ENCODE measurements around the gene PCDHGB5. TPM values are rescaled to one million over a fixed set of nuclear protein-coding genes. Genes with fewer than 3 reads are reported as not detected.

Gene PCDHGB5
- total and polyA plus RNA-seq, 8 donors: 7.6 to 10.1 (median 8.7) TPM

GRCh38 chr5:141434006-141434405 lies 36.3 kb downstream of the PCDHGB5 start:
- TF ChIP-seq CTCF (IDR thresholded peaks at IDR 0.05): no peak
- no peaks in the 10 kb centered on the region for H3K36me3 ChIP-seq
- H3K27ac ChIP-seq: no peak overlapping the region
- H3K9me3 ChIP-seq: peaks cover 0 to 77% of the 10 kb centered on the region in 2 donors
- peaks cover 19 to 51% of the 10 kb centered on the region in 2 donors for H3K27me3 ChIP-seq
- H3K4me1 ChIP-seq: peaks cover 0 to 4% of the 10 kb centered on the region in 2 donors
- no peak for ATAC-seq
- intact Hi-C loops (cut with DNase I): loop anchor here in 1 of 2 donors (5.0 kb wide), 1 partner anchor 42 kb away; the partner anchor contains the start of gene PCDHGA8
- DNase-seq: no peak
- H3K4me3 ChIP-seq: no peak overlapping the region

- Histone ChIP-seq H3K36me3 (no peaks in the 10 kb centered on the region), H3K4me3 (no peak overlapping the region), H3K9me3 (peaks cover 5 to 82% of the 10 kb centered on the region in 2 donors), H3K27me3 (peaks cover 6 to 19% of the 10 kb centered on the region in 2 donors), H3K4me1 (no peaks in the 10 kb centered on the region), H3K27ac (no peak overlapping the region)
- ATAC-seq: no peak
- no peak for TF ChIP-seq CTCF (IDR thresholded peaks at IDR 0.05)
- DNase-seq: no peak
- intact Hi-C loops (cut with DNase I): no loop called here
Observed at GRCh38 chr5:141437221-141437620, 39.5 kb downstream of the PCDHGB5 start.

GRCh38 chr5:141439411-141440141 lies 41.8 kb downstream of the PCDHGB5 start:
- no peak for DNase-seq
- no peak for TF ChIP-seq CTCF (IDR thresholded peaks at IDR 0.05)
- H3K36me3 ChIP-seq: no peaks in the 10 kb centered on the region
- H3K27ac ChIP-seq: no peak overlapping the region
- intact Hi-C loops (cut with DNase I): no loop called here
- H3K27me3 ChIP-seq: no peaks in the 10 kb centered on the region
- no peaks in the 10 kb centered on the region for H3K4me1 ChIP-seq
- H3K9me3 ChIP-seq: peaks cover 5 to 64% of the 10 kb centered on the region in 2 donors
- no peak for ATAC-seq
- H3K4me3 ChIP-seq: no peak overlapping the region

GRCh38 chr5:141440341-141440740 lies 42.6 kb downstream of the PCDHGB5 start:
- no peak overlapping the region for H3K27ac ChIP-seq

More at GRCh38 chr5:141440341-141440740, 42.6 kb downstream of the PCDHGB5 start:
- ATAC-seq (no peak), DNase-seq (no peak)
- no peak for TF ChIP-seq CTCF (IDR thresholded peaks at IDR 0.05)
- intact Hi-C loops (cut with DNase I): no loop called here
- Histone ChIP-seq H3K4me1 (no peaks in the 10 kb centered on the region), H3K9me3 (peaks cover 5 to 61% of the 10 kb centered on the region in 2 donors), H3K4me3 (no peak overlapping the region), H3K27me3 (no peaks in the 10 kb centered on the region), H3K36me3 (no peaks in the 10 kb centered on the region)
